OCI-LY1 (cell line): ENCODE measurements around the gene CBLN1.

Experiments used
- H2AFZ ChIP-seq: fragments of 200-600 bp; sonication (generic), shearing (Covaris generic); 2 replicates; pipeline ENCODE4 v1.6.0; 2014; ENCODE audit warnings: antibody characterized with exemption, mild to moderate bottlenecking, low read length
- H3F3A ChIP-seq: fragments of 200-600 bp; sonication (generic), shearing (Covaris generic); 2 replicates; pipeline ENCODE4 v1.6.0; 2014; ENCODE audit warnings: mild to moderate bottlenecking, antibody characterized with exemption, low read length, moderate library complexity; ENCODE audit not compliant: insufficient read depth
- H3K27ac ChIP-seq: fragments of 200-600 bp; sonication (generic); 2 replicates; pipeline ENCODE4 v1.5.1; 2014; ENCODE audit warnings: low read length, mixed run types, mild to moderate bottlenecking, low read depth; ENCODE audit not compliant: poor library complexity, severe bottlenecking
- H3K27me3 ChIP-seq: fragments of 200-600 bp; sonication (generic); 2 replicates; pipeline ENCODE4 v1.6.0; 2014; ENCODE audit warnings: antibody characterized with exemption, mild to moderate bottlenecking, low read length, moderate library complexity; ENCODE audit not compliant: insufficient read depth
- H3K36me3 ChIP-seq: fragments of 200-600 bp; sonication (generic); 2 replicates; pipeline ENCODE4 v1.6.1; 2014; ENCODE audit warnings: mild to moderate bottlenecking, antibody characterized with exemption, low read length, moderate library complexity, mixed read lengths; ENCODE audit not compliant: insufficient read depth
- H3K4me1 ChIP-seq: fragments of 200-600 bp; sonication (generic); 2 replicates; pipeline ENCODE4 v1.5.1; 2014; ENCODE audit warnings: mild to moderate bottlenecking, low read length, moderate library complexity; ENCODE audit not compliant: insufficient read depth, severe bottlenecking
- H3K4me2 ChIP-seq: fragments of 200-600 bp; sonication (generic), shearing (Covaris generic); 2 replicates; pipeline ENCODE4 v1.6.1; 2014; ENCODE audit warnings: low read length
- H3K4me3 ChIP-seq: fragments of 200-600 bp; sonication (generic); 2 replicates; pipeline ENCODE4 v1.5.1; 2014; ENCODE audit warnings: low read length, low read depth, mild to moderate bottlenecking, mixed read lengths; ENCODE audit not compliant: poor library complexity, severe bottlenecking
- H3K79me2 ChIP-seq: fragments of 200-600 bp; shearing (Covaris generic); 2 replicates; pipeline ENCODE4 v1.6.1; 2016; ENCODE audit warnings: mixed run types, low read length, mixed read lengths; ENCODE audit not compliant: insufficient read depth
- H3K9ac ChIP-seq: fragments of 200-600 bp; sonication (generic), shearing (Covaris generic); 2 replicates; pipeline ENCODE4 v1.6.1; 2014; ENCODE audit warnings: mild to moderate bottlenecking, low read length, mixed read lengths
- H3K9me2 ChIP-seq: fragments of 200-600 bp; sonication (generic), shearing (Covaris generic); 2 replicates; pipeline ENCODE4 v1.6.1; 2014; ENCODE audit warnings: low read depth, mild to moderate bottlenecking, low read length, mixed read lengths
- H3K9me3 ChIP-seq: fragments of 200-600 bp; shearing (Covaris generic); 2 replicates; pipeline ENCODE4 v1.6.1; 2014; ENCODE audit warnings: low read length, mixed read lengths
- H4K20me1 ChIP-seq: fragments of 200-600 bp; sonication (generic), shearing (Covaris generic); 2 replicates; pipeline ENCODE4 v1.6.0; 2016; ENCODE audit warnings: mild to moderate bottlenecking, low read length; ENCODE audit not compliant: insufficient read depth
- EZH2 ChIP-seq: fragments of 200-600 bp; sonication (generic), shearing (Covaris generic); IDR thresholded peaks from 2 replicates; pipeline ENCODE4 v1.8.0; 2017; ENCODE audit warnings: borderline replicate concordance, mixed run types, mild to moderate bottlenecking, antibody characterized with exemption, low read length, moderate library complexity, mixed read lengths
- TF ChIP-seq, protein P1 (sequence below): fragments of 200-600 bp; sonication (generic), shearing (Covaris generic); IDR thresholded peaks from 2 replicates; pipeline ENCODE4 v1.5.1; 2017; ENCODE audit warnings: mild to moderate bottlenecking, antibody characterized with exemption, low read length, moderate library complexity, mixed read lengths

The CBLN1 gene

DNA sequence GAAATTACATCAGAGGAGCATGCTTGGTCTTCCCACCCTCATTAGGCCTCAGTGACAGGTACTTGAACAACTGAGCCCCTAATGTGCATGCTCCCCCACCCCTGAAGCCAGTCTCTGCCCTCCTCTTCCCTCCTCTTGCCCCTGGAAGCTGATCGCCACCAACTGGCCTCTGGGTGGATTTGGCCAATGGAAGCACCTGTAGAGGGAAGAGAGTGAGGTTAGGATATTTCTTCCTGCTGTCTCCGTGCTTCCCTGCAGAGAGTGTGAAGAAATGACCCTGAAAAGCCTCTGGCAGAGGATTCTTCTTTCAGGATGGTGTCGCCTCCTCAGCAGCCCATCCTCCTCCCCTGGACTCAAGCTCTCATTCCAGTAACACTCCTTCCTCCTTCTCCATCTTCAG lies 5.9 kb upstream of the CBLN1 start:
- Histone ChIP-seq H3K4me2 (no peak overlapping the region), H3K4me1 (no peaks in the 10 kb centered on the region), H4K20me1 (no peaks in the 10 kb centered on the region), H3K36me3 (no peaks in the 10 kb centered on the region), H3K4me3 (no peak overlapping the region), H3K9ac (no peak overlapping the region), H2AFZ (no peak overlapping the region), H3K79me2 (no peaks in the 10 kb centered on the region), H3K9me2 (no peaks in the 10 kb centered on the region), H3K27ac (no peak overlapping the region), H3K9me3 (no peaks in the 10 kb centered on the region), H3F3A (no peaks in the 10 kb centered on the region), H3K27me3 (no peaks in the 10 kb centered on the region)
- TF ChIP-seq, protein P1, sequence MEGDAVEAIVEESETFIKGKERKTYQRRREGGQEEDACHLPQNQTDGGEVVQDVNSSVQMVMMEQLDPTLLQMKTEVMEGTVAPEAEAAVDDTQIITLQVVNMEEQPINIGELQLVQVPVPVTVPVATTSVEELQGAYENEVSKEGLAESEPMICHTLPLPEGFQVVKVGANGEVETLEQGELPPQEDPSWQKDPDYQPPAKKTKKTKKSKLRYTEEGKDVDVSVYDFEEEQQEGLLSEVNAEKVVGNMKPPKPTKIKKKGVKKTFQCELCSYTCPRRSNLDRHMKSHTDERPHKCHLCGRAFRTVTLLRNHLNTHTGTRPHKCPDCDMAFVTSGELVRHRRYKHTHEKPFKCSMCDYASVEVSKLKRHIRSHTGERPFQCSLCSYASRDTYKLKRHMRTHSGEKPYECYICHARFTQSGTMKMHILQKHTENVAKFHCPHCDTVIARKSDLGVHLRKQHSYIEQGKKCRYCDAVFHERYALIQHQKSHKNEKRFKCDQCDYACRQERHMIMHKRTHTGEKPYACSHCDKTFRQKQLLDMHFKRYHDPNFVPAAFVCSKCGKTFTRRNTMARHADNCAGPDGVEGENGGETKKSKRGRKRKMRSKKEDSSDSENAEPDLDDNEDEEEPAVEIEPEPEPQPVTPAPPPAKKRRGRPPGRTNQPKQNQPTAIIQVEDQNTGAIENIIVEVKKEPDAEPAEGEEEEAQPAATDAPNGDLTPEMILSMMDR, result no peak
- TF ChIP-seq EZH2, result no peak

DNA sequence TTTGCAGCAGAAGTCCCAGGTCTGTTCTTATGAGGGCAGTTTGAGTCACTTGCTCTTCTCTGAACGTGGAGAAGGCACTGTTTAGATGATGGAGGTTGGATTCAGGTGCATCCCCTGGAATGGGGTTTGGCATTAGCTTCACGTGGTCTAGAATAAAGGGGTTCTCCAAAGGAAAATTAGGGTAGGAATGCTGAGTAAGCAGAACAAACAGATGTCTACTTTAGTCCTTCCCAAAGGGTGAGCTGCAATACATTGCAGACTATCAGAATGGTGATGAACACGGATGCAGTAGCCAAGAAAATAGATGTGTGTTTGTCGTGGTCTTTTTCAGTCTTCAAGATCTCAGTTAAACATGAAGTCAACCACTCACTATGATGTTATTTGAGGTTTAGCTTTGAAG lies 3.3 kb upstream of the CBLN1 start:
- no peak overlapping the region for H3K4me3 ChIP-seq
- no peaks in the 10 kb centered on the region for H3K27me3 ChIP-seq
- H3K9ac ChIP-seq, result no peak overlapping the region
- no peak overlapping the region for H2AFZ ChIP-seq
- H3K36me3 ChIP-seq, result no peaks in the 10 kb centered on the region
- H3K4me2 ChIP-seq, result no peak overlapping the region
- no peaks in the 10 kb centered on the region for H3K4me1 ChIP-seq
- H3K9me2 ChIP-seq, result no peaks in the 10 kb centered on the region
- H3K9me3 ChIP-seq, result no peaks in the 10 kb centered on the region
- no peaks in the 10 kb centered on the region for H4K20me1 ChIP-seq
- H3F3A ChIP-seq, result no peaks in the 10 kb centered on the region
- H3K27ac ChIP-seq, result no peak overlapping the region
- no peaks in the 10 kb centered on the region for H3K79me2 ChIP-seq
- TF ChIP-seq, protein P1, result no peak
- no peak for TF ChIP-seq EZH2

DNA sequence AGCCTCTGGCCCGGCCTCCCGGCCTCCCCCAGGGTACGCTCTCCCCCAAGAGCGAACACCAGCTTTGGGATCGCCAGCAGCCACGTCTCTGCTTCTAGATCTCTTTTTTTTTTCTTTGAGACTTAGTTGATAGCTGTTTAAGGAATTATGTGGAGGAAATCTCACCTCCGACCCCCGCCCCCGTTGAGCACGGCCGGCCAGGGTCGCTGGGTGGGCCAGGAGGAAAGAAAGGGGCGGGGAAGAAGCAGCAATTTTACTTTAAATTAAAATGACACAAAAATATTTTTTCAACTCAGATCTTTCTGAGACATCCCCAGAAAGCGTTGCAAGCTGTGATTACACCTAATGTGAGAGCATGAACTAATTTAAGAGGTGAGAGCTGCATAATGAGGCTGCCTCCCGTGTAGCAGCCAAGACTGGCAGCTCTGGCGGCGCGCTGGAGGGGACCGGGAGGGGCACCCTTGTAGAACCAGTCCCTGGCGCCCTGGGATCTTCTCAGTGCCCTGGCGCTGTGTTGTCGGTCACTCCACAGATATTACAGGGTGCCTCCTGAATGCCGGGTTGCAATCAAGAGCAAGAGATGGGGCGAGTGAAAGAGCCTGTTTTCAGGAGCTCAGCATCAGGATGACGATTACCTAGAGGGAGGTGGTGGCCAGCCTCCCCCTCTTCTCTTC lies 1.9 kb upstream of the CBLN1 start:
- Histone ChIP-seq H3K4me1 (no peaks in the 10 kb centered on the region), H3K79me2 (no peaks in the 10 kb centered on the region), H3K27me3 (no peaks in the 10 kb centered on the region), H3F3A (no peaks in the 10 kb centered on the region), H3K4me2 (no peak overlapping the region), H3K36me3 (no peaks in the 10 kb centered on the region), H3K4me3 (no peak overlapping the region), H3K9ac (no peak overlapping the region), H3K9me3 (no peaks in the 10 kb centered on the region), H4K20me1 (no peaks in the 10 kb centered on the region), H2AFZ (no peak overlapping the region), H3K9me2 (no peaks in the 10 kb centered on the region), H3K27ac (no peak overlapping the region)
- TF ChIP-seq EZH2, result no peak
- TF ChIP-seq, protein P1, result no peak
